NB4 (cell line): ENCODE results near the gene ITGA1.

Experiments
- DNase-seq: peaks from one replicate; pipeline ENCODE4 v3.0.0; 2010; ENCODE audit warnings: low read depth
- H3K4me3 ChIP-seq: one replicate; pipeline ENCODE4 v1.5.1; 2011; ENCODE audit warnings: mild to moderate bottlenecking, low read depth, low read length, moderate library complexity
- CTCF ChIP-seq: IDR thresholded peaks from one replicate; pipeline ENCODE4 v1.5.1; 2012; ENCODE audit warnings: low read depth, low read length
- MAX ChIP-seq: IDR thresholded peaks from 2 replicates; pipeline ENCODE4 v1.6.1; 2011; ENCODE audit warnings: low read depth, low read length
- MYC ChIP-seq: IDR thresholded peaks from 2 replicates; pipeline ENCODE4 v1.6.1; 2011; ENCODE audit warnings: low read depth, low read length
- POLR2A ChIP-seq: IDR thresholded peaks from 2 replicates; pipeline ENCODE4 v1.6.1; 2011; ENCODE audit warnings: mild to moderate bottlenecking; ENCODE audit not compliant: insufficient read length; ENCODE audit errors: extremely low read depth

ITGA1 gene

GRCh38 chr5:52888363-52888762 is 100.6 kb downstream of the ITGA1 start:
- H3K4me3 ChIP-seq, result no peak overlapping the region
- TF ChIP-seq MYC, result no peak
- no peak for TF ChIP-seq CTCF
- TF ChIP-seq MAX, result no peak
- TF ChIP-seq POLR2A, result no peak
- no peak for DNase-seq

GRCh38 chr5:52892242-52892878 is 104.6 kb downstream of the ITGA1 start:
- no peak overlapping the region for H3K4me3 ChIP-seq
- TF ChIP-seq MAX, result no peak
- no peak for TF ChIP-seq MYC
- no peak for TF ChIP-seq POLR2A
- no peak for TF ChIP-seq CTCF
- DNase-seq, result no peak

- no peak for DNase-seq
- TF ChIP-seq POLR2A, result no peak
- TF ChIP-seq CTCF, result no peak
- no peak for TF ChIP-seq MYC
- no peak overlapping the region for H3K4me3 ChIP-seq
Measured at GRCh38 chr5:52893105-52893504, 105.4 kb downstream of the ITGA1 start.

GRCh38 chr5:52893863-52894262 is 106.1 kb downstream of the ITGA1 start:
- no peak overlapping the region for H3K4me3 ChIP-seq
- no peak for DNase-seq
- TF ChIP-seq MYC (no peak), MAX (no peak), POLR2A (no peak), CTCF (no peak)

- no peak overlapping the region for H3K4me3 ChIP-seq
- TF ChIP-seq MAX (no peak), CTCF (no peak), MYC (no peak), POLR2A (no peak)
- DNase-seq, result no peak
Measured at GRCh38 chr5:52894451-52894850, 106.7 kb downstream of the ITGA1 start.

- no peak for DNase-seq
- no peak overlapping the region for H3K4me3 ChIP-seq
- TF ChIP-seq MAX, result no peak
- no peak for TF ChIP-seq MYC
- TF ChIP-seq CTCF, result no peak
- TF ChIP-seq POLR2A, result no peak
Measured at GRCh38 chr5:52895075-52895474, 107.4 kb downstream of the ITGA1 start.
